Posterior cingulate gyrus (tissue), 11 donors: ENCODE data around the gene TIPRL.

Source experiments
- DNase-seq, 10 donors: peaks; one replicate each; pipeline versions ENCODE4 v3.0.0 to v3.0.0-alpha.2; 2020 to 2021; ENCODE audit warnings: mixed read lengths in 3 of 10
- intact Hi-C: fragments of 100-400 bp; cut with DNase I; formaldehyde crosslinking; loops from one replicate; pipeline ENCODE4 v1.15.1; 2023

TIPRL gene

GRCh38 chr1:168243198-168243597 lies 64.4 kb downstream of the TIPRL start:
- intact Hi-C loops, result no loop called here
- DNase-seq, result no peak

GRCh38 chr1:168243636-168244212 lies 65.0 kb downstream of the TIPRL start:
- intact Hi-C loops, result no loop called here
- DNase-seq, result no peak

GRCh38 chr1:168245042-168245441 lies 66.3 kb downstream of the TIPRL start:
- intact Hi-C loops, result no loop called here
- DNase-seq, result no peak

DNA sequence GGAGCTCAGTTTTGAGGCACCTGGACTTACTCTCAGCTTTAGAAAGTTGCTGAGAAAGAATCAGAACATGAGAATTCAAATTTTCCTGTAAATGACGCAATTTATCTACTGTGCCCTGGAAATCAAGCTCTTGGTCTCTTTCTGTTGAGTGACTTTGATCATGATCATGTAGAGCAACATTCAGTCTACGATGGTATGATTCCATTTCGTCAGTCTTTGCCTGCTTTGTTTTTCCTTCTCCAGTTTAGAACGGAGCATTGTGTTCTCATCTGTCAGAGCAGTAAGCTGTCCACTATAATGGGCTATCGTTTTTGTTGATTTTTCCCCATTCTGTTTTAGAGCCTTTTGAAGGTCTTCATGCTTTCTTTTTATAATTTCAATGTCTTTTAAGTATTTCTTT lies 67.7 kb downstream of the TIPRL start:
- intact Hi-C loops, result no loop called here
- DNase-seq, result no peak
